WTC11 (cell line): Measurements from ENCODE around the gene HLA-G.

Experiments used
- ARID4B ChIP-seq: sonication (generic); formaldehyde crosslinking; IDR thresholded peaks from 2 replicates; pipeline ENCODE4 v1.8.0; 2023; ENCODE audit warnings: missing genetic modification reagents, mild to moderate bottlenecking, borderline replicate concordance
- CBFB ChIP-seq: sonication (generic); formaldehyde crosslinking; IDR thresholded peaks from 2 replicates; pipeline ENCODE4 v1.8.1; 2022; ENCODE audit warnings: mild to moderate bottlenecking, low read depth, missing genetic modification reagents
- CREB1 ChIP-seq: sonication (generic); formaldehyde crosslinking; IDR thresholded peaks from 2 replicates; pipeline ENCODE4 v1.8.0; 2023; ENCODE audit warnings: mild to moderate bottlenecking, missing genetic modification reagents
- CTCF ChIP-seq: fragments of 200-600 bp; IDR thresholded peaks from 2 replicates; pipeline ENCODE4 v1.8.0; 2022; ENCODE audit warnings: antibody characterized with exemption
- ELF4 ChIP-seq: sonication (generic); formaldehyde crosslinking; IDR thresholded peaks from 2 replicates; pipeline ENCODE4 v1.8.1; 2022; ENCODE audit warnings: low read depth, mild to moderate bottlenecking, moderate library complexity, missing genetic modification reagents
- FOXJ3 ChIP-seq: sonication (generic); formaldehyde crosslinking; IDR thresholded peaks from 2 replicates; pipeline ENCODE4 v1.9.0; 2021; ENCODE audit warnings: missing genetic modification reagents, mild to moderate bottlenecking, borderline replicate concordance
- IRF2 ChIP-seq: sonication (generic); formaldehyde crosslinking; IDR thresholded peaks from 2 replicates; pipeline ENCODE4 v1.8.0; 2022; ENCODE audit warnings: low read depth, missing genetic modification reagents, borderline replicate concordance
- JUN ChIP-seq: sonication (generic); formaldehyde crosslinking; IDR thresholded peaks from 2 replicates; pipeline ENCODE4 v1.8.0; 2023; ENCODE audit warnings: mild to moderate bottlenecking, missing genetic modification reagents
- KAT7 ChIP-seq: sonication (generic); formaldehyde crosslinking; IDR thresholded peaks from 2 replicates; pipeline ENCODE4 v1.8.1; 2023; ENCODE audit warnings: missing genetic modification reagents, mild to moderate bottlenecking, borderline replicate concordance
- NR2C2 ChIP-seq: sonication (generic); formaldehyde crosslinking; IDR thresholded peaks from 2 replicates; pipeline ENCODE4 v1.8.0; 2022; ENCODE audit warnings: mild to moderate bottlenecking, missing genetic modification reagents
- STAT6 ChIP-seq: sonication (generic); formaldehyde crosslinking; conservative IDR thresholded peaks from 2 replicates; pipeline ENCODE4 v1.8.1; 2023; ENCODE audit warnings: mild to moderate bottlenecking, low read depth, missing genetic modification reagents, moderate library complexity
- TP53 ChIP-seq: sonication (generic); formaldehyde crosslinking; IDR thresholded peaks from 2 replicates; pipeline ENCODE4 v1.8.1; 2023; ENCODE audit warnings: mild to moderate bottlenecking, missing genetic modification reagents
- ZBTB21 ChIP-seq: sonication (generic); formaldehyde crosslinking; IDR thresholded peaks from 2 replicates; pipeline ENCODE4 v1.8.1; 2023; ENCODE audit warnings: mild to moderate bottlenecking, missing genetic modification reagents, borderline replicate concordance
- ZNF138 ChIP-seq: sonication (generic); formaldehyde crosslinking; conservative IDR thresholded peaks from 2 replicates; pipeline ENCODE4 v1.8.1; 2022; ENCODE audit warnings: mild to moderate bottlenecking, moderate library complexity, missing genetic modification reagents

- TF ChIP-seq ELF4 (CRISPR knock-in tag) = no peak
- TF ChIP-seq ZNF138 (CRISPR knock-in tag) = no peak
- TF ChIP-seq CTCF = no peak
- TF ChIP-seq CREB1 (CRISPR knock-in tag) = no peak
- no peak for TF ChIP-seq IRF2 (CRISPR knock-in tag)
- TF ChIP-seq JUN (CRISPR knock-in tag) = no peak
- TF ChIP-seq KAT7 = no peak
- no peak for TF ChIP-seq ARID4B
- no peak for TF ChIP-seq STAT6 (CRISPR knock-in tag)
- no peak for TF ChIP-seq TP53
- no peak for TF ChIP-seq NR2C2
- TF ChIP-seq ZBTB21 = no peak
- TF ChIP-seq FOXJ3 = no peak
- no peak for TF ChIP-seq CBFB (CRISPR knock-in tag)
Observed at GRCh38 chr6:29875257-29875656, 47.6 kb downstream of the HLA-G start.
